IMR-90 (cell line): ENCODE data around the gene NFATC1. TPM values are rescaled to one million over a fixed set of nuclear protein-coding genes. Genes with fewer than 3 reads are reported as not detected.

ENCODE experiments used
- ATAC-seq: fragments of 200-7000 bp; cut with Tn5 transposase; 2 replicates; pipeline ENCODE4 v1.9.1; 2020; ENCODE audit warnings: low read depth, mild to moderate bottlenecking, moderate library complexity
- BruUV-seq: library from RNA; stranded (reverse); fragments of 400-500 nt; replicated peaks from 2 replicates; lab custom pipeline; 2021; lab: Mats Ljungman, UMichigan
- CTCF ChIA-PET: fragments of 300-600 bp; formaldehyde crosslinking; extraction: SDS; loops from one replicate; lab custom pipeline; 2021; ENCODE audit warnings: antibody characterized with exemption; lab: Yijun Ruan, JAX
- POLR2A ChIA-PET: fragments of 300-600 bp; sonication (Branson Sonifier 250); formaldehyde crosslinking; loops from one replicate; lab custom pipeline; 2022; ENCODE audit warnings: antibody characterized with exemption; ENCODE audit not compliant: unreplicated experiment; lab: Charles Lee
- DNase-seq: peaks from one replicate; pipeline ENCODE4 v3.0.0; 2013
- H2AFZ ChIP-seq: replicated peaks from 2 replicates; pipeline ENCODE3; 2013; ENCODE audit warnings: low read length, mild to moderate bottlenecking; ENCODE audit not compliant: poor library complexity
- H2AK5ac ChIP-seq: 2 replicates; pipeline ENCODE4 v1.6.1; 2013; ENCODE audit warnings: low read depth, low read length, inconsistent platforms
- H2AK9ac ChIP-seq: replicated peaks from 2 replicates; pipeline ENCODE3; 2013; ENCODE audit warnings: mild to moderate bottlenecking, low read depth, low read length, moderate library complexity; ENCODE audit not compliant: poor library complexity
- H2BK120ac ChIP-seq: 2 replicates; pipeline ENCODE4 v1.6.1; 2013; ENCODE audit warnings: low read depth, low read length, inconsistent platforms
- H2BK15ac ChIP-seq: 3 replicates; pipeline ENCODE4 v1.6.1; 2013; ENCODE audit warnings: low read depth, low read length, inconsistent platforms
- H2BK20ac ChIP-seq: 2 replicates; pipeline ENCODE4 v1.6.1; 2013; ENCODE audit warnings: low read depth, mild to moderate bottlenecking, inconsistent platforms, low read length, moderate library complexity
- H2BK5ac ChIP-seq: 2 replicates; pipeline ENCODE4 v1.6.1; 2013; ENCODE audit warnings: mild to moderate bottlenecking, low read depth, low read length, inconsistent platforms; ENCODE audit not compliant: poor library complexity, severe bottlenecking
- H3K14ac ChIP-seq: replicated peaks from 2 replicates; pipeline ENCODE4 v1.6.1; 2013; ENCODE audit warnings: low read depth, low read length, inconsistent platforms
- H3K18ac ChIP-seq: 2 replicates; pipeline ENCODE4 v1.6.1; 2013; ENCODE audit warnings: low read depth, low read length, control low read depth
- H3K23ac ChIP-seq: 2 replicates; pipeline ENCODE4 v1.6.1; 2013; ENCODE audit warnings: low read depth, low read length, inconsistent platforms
- H3K27ac ChIP-seq: 2 replicates; pipeline ENCODE4 v1.5.1; 2013; ENCODE audit warnings: mild to moderate bottlenecking, control low read depth, low read length; ENCODE audit not compliant: insufficient read depth
- H3K27me3 ChIP-seq: 2 replicates; pipeline ENCODE4 v1.6.1; 2013; ENCODE audit warnings: low read length; ENCODE audit not compliant: control insufficient read depth, insufficient read depth
- H3K36me3 ChIP-seq: 2 replicates; pipeline ENCODE4 v1.6.1; 2013; ENCODE audit warnings: low read length, mixed read lengths; ENCODE audit not compliant: control insufficient read depth, insufficient read depth
- H3K4ac ChIP-seq: 2 replicates; pipeline ENCODE4 v1.6.1; 2013; ENCODE audit warnings: low read depth, low read length, inconsistent platforms
- H3K4me1 ChIP-seq: 2 replicates; pipeline ENCODE4 v1.6.1; 2013; ENCODE audit warnings: low read length, mixed read lengths; ENCODE audit not compliant: control insufficient read depth, insufficient read depth
- H3K4me2 ChIP-seq: 2 replicates; pipeline ENCODE4 v1.6.1; 2013; ENCODE audit warnings: low read depth, mild to moderate bottlenecking, control low read depth, low read length, moderate library complexity
- H3K4me3 ChIP-seq: 2 replicates; pipeline ENCODE4 v1.5.1; 2013; ENCODE audit warnings: low read depth, mild to moderate bottlenecking, control low read depth, low read length, moderate library complexity; ENCODE audit not compliant: insufficient read depth
- H3K56ac ChIP-seq: 2 replicates; pipeline ENCODE4 v1.6.1; 2013; ENCODE audit warnings: low read length, inconsistent platforms; ENCODE audit not compliant: insufficient read depth; ENCODE audit errors: extremely low read depth
- H3K79me1 ChIP-seq, 2 experiments: 2 replicates each; pipeline ENCODE4 v1.6.1; 2013; ENCODE audit warnings: low read length in 2 of 2, inconsistent platforms in 1 of 2, low read depth in 1 of 2
- H3K9ac ChIP-seq: 2 replicates; pipeline ENCODE4 v1.6.1; 2013; ENCODE audit warnings: low read depth, low read length, control low read depth
- H3K9me1 ChIP-seq: 2 replicates; pipeline ENCODE4 v1.6.1; 2013; ENCODE audit warnings: low read length, inconsistent platforms; ENCODE audit not compliant: insufficient read depth
- H3K9me3 ChIP-seq: 2 replicates; pipeline ENCODE4 v1.6.1; 2013; ENCODE audit warnings: low read length; ENCODE audit not compliant: control insufficient read depth, insufficient read depth
- H4K20me1 ChIP-seq: 2 replicates; pipeline ENCODE4 v1.6.1; 2013; ENCODE audit warnings: low read length, inconsistent platforms; ENCODE audit not compliant: insufficient read depth
- H4K5ac ChIP-seq: 2 replicates; pipeline ENCODE4 v1.6.1; 2013; ENCODE audit warnings: mild to moderate bottlenecking, low read depth, low read length, control low read depth
- H4K8ac ChIP-seq, 2 experiments: 2 replicates each; pipeline ENCODE4 v1.6.1; 2013; ENCODE audit warnings: low read depth in 2 of 2, low read length in 2 of 2, control low read depth in 1 of 2, inconsistent platforms in 1 of 2
- H4K91ac ChIP-seq: 2 replicates; pipeline ENCODE4 v1.6.1; 2013; ENCODE audit warnings: low read depth, low read length, inconsistent platforms; ENCODE audit not compliant: insufficient read depth
- MAZ ChIP-seq: IDR thresholded peaks from 2 replicates; pipeline ENCODE4 v1.6.1; 2012; ENCODE audit warnings: low read depth, mild to moderate bottlenecking, low read length, improper control_type of control experiment, moderate library complexity, borderline replicate concordance
- POLR2A ChIP-seq: IDR thresholded peaks from 2 replicates; pipeline ENCODE4 v1.6.1; 2012; ENCODE audit warnings: mild to moderate bottlenecking, low read depth, low read length
- RAD21 ChIP-seq: IDR thresholded peaks from 2 replicates; pipeline ENCODE4 v1.6.1; 2012; ENCODE audit warnings: low read length, improper control_type of control experiment
- SMC3 ChIP-seq: fragments of 150-350 bp; IDR thresholded peaks from 2 replicates; pipeline ENCODE4 v1.6.1; 2016; ENCODE audit warnings: low read depth, mild to moderate bottlenecking, antibody characterized with exemption, low read length, moderate library complexity
- WGBS, 2 experiments: methylation state at CpG; one replicate each; pipeline versions ENCODE4 v1.1.5 to v1.1.7; 2013; ENCODE audit warnings: missing lambda C conversion rate in 2 of 2; ENCODE audit not compliant: insufficient read length in 1 of 2; ENCODE audit errors: extremely low coverage in 2 of 2; 5-methylcytosine and 5-hydroxymethylcytosine counted together
- dilution Hi-C: fragments of 300-500 bp; cut with HindIII; formaldehyde crosslinking; loops from one replicate; pipeline ENCODE4 v1.14.3; 2018; ENCODE audit warnings: low sequenced_read_pairs; ENCODE audit not compliant: unreplicated experiment
- in situ Hi-C: fragments of 300-500 bp; cut with MboI; formaldehyde crosslinking; loops from 3 replicates; pipeline ENCODE4 v1.14.3; 2019; ENCODE audit warnings: low sequenced_read_pairs, inconsistent platforms, mixed read lengths
- intact Hi-C: fragments of 100-400 bp; cut with micrococcal nuclease; formaldehyde crosslinking; loops from 2 replicates; pipeline ENCODE4 v1.10.0; 2022
- polyA plus RNA-seq, 3 experiments: library from polyadenylated mRNA; depleted of rRNA; stranded (reverse); fragments of >200 nt; gene quantifications; 2 replicates each; pipeline ENCODE4 v1.2.3, GENCODE V29; 2012; ENCODE audit warnings: low replicate concordance in 1 of 3
- total RNA-seq: library from RNA; depleted of rRNA; stranded (reverse); fragments of >200 nt; gene quantifications from 2 replicates; pipeline ENCODE4 v1.2.3, GENCODE V29; 2012
- TF ChIP-seq, protein P1 (sequence below): fragments of 150-350 bp; IDR thresholded peaks from 2 replicates; pipeline ENCODE4 v1.6.1; 2016; ENCODE audit warnings: low read depth, mild to moderate bottlenecking, low read length, moderate library complexity, borderline replicate concordance

Gene NFATC1
- total and polyA plus RNA-seq, 2 of the 4 experiments (the other 2 are of a cell fraction), result 0.36 to 1.8 TPM

- H4K91ac ChIP-seq, result no peak overlapping the region
- H3K14ac ChIP-seq, result no peak overlapping the region
- no peak for DNase-seq
- in situ Hi-C loops, result no loop called here
- intact Hi-C loops, result no loop called here
- no peak overlapping the region for H2BK20ac ChIP-seq
- H3K27ac ChIP-seq, result no peak overlapping the region
- no peaks in the 10 kb centered on the region for H4K20me1 ChIP-seq
- H3K36me3 ChIP-seq, result no peaks in the 10 kb centered on the region
- dilution Hi-C loops, result no loop called here
- no peaks in the 10 kb centered on the region for H3K9me3 ChIP-seq
- H3K9me1 ChIP-seq, result no peaks in the 10 kb centered on the region
- no peak overlapping the region for H3K4ac ChIP-seq
- no peak for TF ChIP-seq RAD21
- TF ChIP-seq, protein P1, sequence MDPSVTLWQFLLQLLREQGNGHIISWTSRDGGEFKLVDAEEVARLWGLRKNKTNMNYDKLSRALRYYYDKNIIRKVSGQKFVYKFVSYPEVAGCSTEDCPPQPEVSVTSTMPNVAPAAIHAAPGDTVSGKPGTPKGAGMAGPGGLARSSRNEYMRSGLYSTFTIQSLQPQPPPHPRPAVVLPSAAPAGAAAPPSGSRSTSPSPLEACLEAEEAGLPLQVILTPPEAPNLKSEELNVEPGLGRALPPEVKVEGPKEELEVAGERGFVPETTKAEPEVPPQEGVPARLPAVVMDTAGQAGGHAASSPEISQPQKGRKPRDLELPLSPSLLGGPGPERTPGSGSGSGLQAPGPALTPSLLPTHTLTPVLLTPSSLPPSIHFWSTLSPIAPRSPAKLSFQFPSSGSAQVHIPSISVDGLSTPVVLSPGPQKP, result no peak
- no peak for TF ChIP-seq POLR2A
- TF ChIP-seq MAZ, result no peak
- no peak for TF ChIP-seq SMC3
- no peak overlapping the region for H3K56ac ChIP-seq
- no peak overlapping the region for H4K5ac ChIP-seq
- no peak overlapping the region for H2AFZ ChIP-seq
- BruUV-seq, result no TSS peak
- no peak overlapping the region for H4K8ac ChIP-seq
- no peaks in the 10 kb centered on the region for H3K79me1 ChIP-seq
- H3K27me3 ChIP-seq, result peaks cover 20% of the 10 kb centered on the region
- H2AK9ac ChIP-seq, result no peak overlapping the region
- peaks cover 3% of the 10 kb centered on the region; the same call in 1 of the 2 replicates for H3K4me1 ChIP-seq
- no peak overlapping the region for H2BK120ac ChIP-seq
- H3K9ac ChIP-seq, result no peak overlapping the region
- no peak overlapping the region for H2BK5ac ChIP-seq
- H3K18ac ChIP-seq, result no peak overlapping the region
- no peak for ATAC-seq
- ChIA-PET CTCF (no interaction called here), POLR2A (no interaction called here)
- H3K4me2 ChIP-seq, result no peak overlapping the region
- WGBS, 2 experiments, result 94% methylated on average over 8 of the region's 14 CpGs; no CpG with 5 or more reads in 1 of the 2 experiments
- no peak overlapping the region for H3K23ac ChIP-seq
- no peak overlapping the region for H2BK15ac ChIP-seq
- H2AK5ac ChIP-seq, result no peak overlapping the region
- no peak overlapping the region for H3K4me3 ChIP-seq
Measured at GRCh38 chr18:79386547-79386946, 9.2 kb upstream of the NFATC1 start.
